ENCODE data around the gene RTP4. TPM values are rescaled to one million over a fixed set of nuclear protein-coding genes. Genes with fewer than 3 reads are reported as not detected.

The RTP4 gene
- total RNA-seq, 2 experiments from 2014 or later = 16.9 to 24.3 TPM

GRCh38 chr3:187342255-187342654 lies 25.9 kb upstream of the RTP4 start:
- no peaks in the 10 kb centered on the region for H3K36me3 Mint-ChIP-seq
- CTCF ChIA-PET = no interaction called here
- no peaks in the 10 kb centered on the region for H3K9me3 Mint-ChIP-seq (ENCODE audit: low read depth)
- ATAC-seq (no peak), DNase-seq (no peak)
- H3K4me3 Mint-ChIP-seq = no peak overlapping the region
- peaks cover 42% of the 10 kb centered on the region for H3K27me3 Mint-ChIP-seq
- no peak overlapping the region for H3K27ac Mint-ChIP-seq
- no peaks in the 10 kb centered on the region for H3K4me1 Mint-ChIP-seq

GRCh38 chr3:187343670-187344069 lies 24.5 kb upstream of the RTP4 start:
- Mint-ChIP-seq H3K27me3 (peaks cover 37% of the 10 kb centered on the region), H3K27ac (no peak overlapping the region), H3K36me3 (no peaks in the 10 kb centered on the region), H3K4me1 (no peaks in the 10 kb centered on the region), H3K9me3 (ENCODE audit: low read depth) (no peaks in the 10 kb centered on the region), H3K4me3 (no peak overlapping the region)
- ATAC-seq (no peak), DNase-seq (no peak)
- CTCF ChIA-PET = no interaction called here

GRCh38 chr3:187352581-187353575 lies 15.3 kb upstream of the RTP4 start:
- no peaks in the 10 kb centered on the region for H3K4me1 Mint-ChIP-seq
- DNase-seq (no peak), ATAC-seq (no peak)
- H3K36me3 Mint-ChIP-seq = no peaks in the 10 kb centered on the region
- no peak overlapping the region for H3K4me3 Mint-ChIP-seq
- H3K27ac Mint-ChIP-seq = no peak overlapping the region
- H3K27me3 Mint-ChIP-seq = peaks cover 8% of the 10 kb centered on the region
- H3K9me3 Mint-ChIP-seq (ENCODE audit: low read depth) = no peaks in the 10 kb centered on the region
- CTCF ChIA-PET = no interaction called here

GRCh38 chr3:187358068-187358467 lies 10.1 kb upstream of the RTP4 start:
- Mint-ChIP-seq H3K27me3 (no peaks in the 10 kb centered on the region), H3K4me1 (peaks cover 11% of the 10 kb centered on the region), H3K4me3 (no peak overlapping the region), H3K36me3 (no peaks in the 10 kb centered on the region), H3K27ac (no peak overlapping the region), H3K9me3 (ENCODE audit: low read depth) (no peaks in the 10 kb centered on the region)
- ATAC-seq (no peak), DNase-seq (no peak)
- CTCF ChIA-PET = interaction anchor here (1.0 kb wide), 1 partner anchor 39 kb away, joined by 3 read pairs; no protein-coding TSS in a partner anchor

GRCh38 chr3:187359798-187360486 lies 8.2 kb upstream of the RTP4 start:
- Mint-ChIP-seq H3K27ac (no peak overlapping the region), H3K27me3 (no peaks in the 10 kb centered on the region), H3K36me3 (no peaks in the 10 kb centered on the region), H3K4me1 (peaks cover 11% of the 10 kb centered on the region), H3K9me3 (ENCODE audit: low read depth) (no peaks in the 10 kb centered on the region), H3K4me3 (no peak overlapping the region)
- ATAC-seq (no peak), DNase-seq (no peak)
- CTCF ChIA-PET = no interaction called here

- no peak overlapping the region for H3K27ac Mint-ChIP-seq
- no peak overlapping the region for H3K4me3 Mint-ChIP-seq
- ATAC-seq (no peak), DNase-seq (no peak)
- H3K9me3 Mint-ChIP-seq (ENCODE audit: low read depth) = no peaks in the 10 kb centered on the region
- peaks cover 11% of the 10 kb centered on the region for H3K4me1 Mint-ChIP-seq
- CTCF ChIA-PET = interaction anchor here (1.1 to 1.3 kb wide), 2 partner anchors 41 to 319 kb away, joined by 3 to 4 read pairs; no protein-coding TSS in a partner anchor
- H3K36me3 Mint-ChIP-seq = peaks cover 3% of the 10 kb centered on the region
- no peaks in the 10 kb centered on the region for H3K27me3 Mint-ChIP-seq
These were observed 7.6 kb upstream of the RTP4 start for GRCh38 chr3:187360596-187360995.

- H3K4me1 Mint-ChIP-seq = peaks cover 12% of the 10 kb centered on the region
These were observed 6.3 kb upstream of the RTP4 start for GRCh38 chr3:187361835-187362234.

GRCh38 chr3:187367561-187368103 lies 553 bp upstream of the RTP4 start:
- peak overlapping the region; percentile 90 for H3K4me3 Mint-ChIP-seq
- peaks cover 48% of the 10 kb centered on the region for H3K36me3 Mint-ChIP-seq
- H3K27me3 Mint-ChIP-seq = no peaks in the 10 kb centered on the region
- peaks cover 30% of the 10 kb centered on the region for H3K4me1 Mint-ChIP-seq
- peak overlapping the region; percentile 98 for H3K27ac Mint-ChIP-seq
- H3K9me3 Mint-ChIP-seq (ENCODE audit: low read depth) = peaks cover 5% of the 10 kb centered on the region
- DNase-seq (no peak), ATAC-seq (peak; percentile 34)
- CTCF ChIA-PET = interaction anchor here (0.9 to 4.1 kb wide), 7 partner anchors 45 to 1549 kb away, joined by 3 to 27 read pairs (median 5); no protein-coding TSS in a partner anchor

More at GRCh38 chr3:187361835-187362234, 6.3 kb upstream of the RTP4 start:
- Mint-ChIP-seq H3K27ac (no peak overlapping the region), H3K27me3 (no peaks in the 10 kb centered on the region), H3K36me3 (peaks cover 8% of the 10 kb centered on the region), H3K4me3 (no peak overlapping the region), H3K9me3 (ENCODE audit: low read depth) (peaks cover under 1% of the 10 kb centered on the region)
- CTCF ChIA-PET = interaction anchor here (0.8 to 1.3 kb wide), 3 partner anchors 42 to 318 kb away, joined by 3 to 4 read pairs (median 3); no protein-coding TSS in a partner anchor
- DNase-seq = no peak
- ATAC-seq = peak; percentile 55

GRCh38 chr3:187369089-187369447 lies 883 bp downstream of the RTP4 start:
- Mint-ChIP-seq H3K4me3 (peak overlapping the region; percentile 90), H3K36me3 (peaks cover 60% of the 10 kb centered on the region), H3K27ac (peak overlapping the region; percentile 98), H3K4me1 (peaks cover 29% of the 10 kb centered on the region), H3K9me3 (ENCODE audit: low read depth) (peaks cover 5% of the 10 kb centered on the region), H3K27me3 (no peaks in the 10 kb centered on the region)
- CTCF ChIA-PET = interaction anchor here (1.3 to 2.0 kb wide), 3 partner anchors 50 to 370 kb away, joined by 4 to 13 read pairs (median 7); no protein-coding TSS in a partner anchor
- DNase-seq = no peak
- ATAC-seq = peak; percentile 5

GRCh38 chr3:187370051-187370450 lies 1.9 kb downstream of the RTP4 start:
- Mint-ChIP-seq H3K4me3 (peak overlapping the region; percentile 90), H3K27me3 (no peaks in the 10 kb centered on the region), H3K9me3 (ENCODE audit: low read depth) (peaks cover 13% of the 10 kb centered on the region), H3K36me3 (peaks cover 70% of the 10 kb centered on the region), H3K27ac (peak overlapping the region; percentile 14), H3K4me1 (peaks cover 31% of the 10 kb centered on the region)
- ATAC-seq (no peak), DNase-seq (no peak)
- CTCF ChIA-PET = interaction anchor here (0.8 to 2.0 kb wide), 3 partner anchors 51 to 310 kb away, joined by 3 to 13 read pairs (median 4); no protein-coding TSS in a partner anchor

- Mint-ChIP-seq H3K9me3 (ENCODE audit: low read depth) (peaks cover 13% of the 10 kb centered on the region), H3K27me3 (no peaks in the 10 kb centered on the region), H3K4me3 (no peak overlapping the region), H3K36me3 (peaks cover 82% of the 10 kb centered on the region), H3K4me1 (peaks cover 18% of the 10 kb centered on the region), H3K27ac (no peak overlapping the region)
- ATAC-seq = no peak
- DNase-seq = no peak
- CTCF ChIA-PET = no interaction called here
These were observed 7.4 kb downstream of the RTP4 start for GRCh38 chr3:187375581-187375980.

GRCh38 chr3:187377842-187378241 lies 9.7 kb downstream of the RTP4 start:
- DNase-seq (no peak), ATAC-seq (no peak)
- peaks cover 9% of the 10 kb centered on the region for H3K9me3 Mint-ChIP-seq (ENCODE audit: low read depth)
- H3K27me3 Mint-ChIP-seq = no peaks in the 10 kb centered on the region
- H3K27ac Mint-ChIP-seq = no peak overlapping the region
- H3K4me3 Mint-ChIP-seq = no peak overlapping the region
- peaks cover 12% of the 10 kb centered on the region for H3K4me1 Mint-ChIP-seq
- peaks cover 59% of the 10 kb centered on the region for H3K36me3 Mint-ChIP-seq
- CTCF ChIA-PET = interaction anchor here (1.4 kb wide), 1 partner anchor 59 kb away, joined by 4 read pairs; no protein-coding TSS in a partner anchor

- Mint-ChIP-seq H3K9me3 (ENCODE audit: low read depth) (peaks cover 5% of the 10 kb centered on the region), H3K36me3 (peaks cover 19% of the 10 kb centered on the region)
- no peak for ATAC-seq
These were observed 14.5 kb downstream of the RTP4 start for GRCh38 chr3:187382609-187383151.

More at GRCh38 chr3:187382609-187383151, 14.5 kb downstream of the RTP4 start:
- Mint-ChIP-seq H3K4me3 (no peak overlapping the region), H3K27me3 (peaks cover 8% of the 10 kb centered on the region), H3K27ac (no peak overlapping the region), H3K4me1 (no peaks in the 10 kb centered on the region)
- CTCF ChIA-PET = no interaction called here
- DNase-seq = no peak

Data from activated CD8-positive, alpha-beta memory T cell treated with anti-CD3 and anti-CD28 coated beads, Interleukin-2, amount 10 ng/mL, durations not matched to agents 7 days and 5 days (primary cell).